Osteoblast (primary cell): Measurements from ENCODE around the gene LCTL. TPM values are rescaled to one million over a fixed set of nuclear protein-coding genes. Genes with fewer than 3 reads are reported as not detected.

Experiments used
- DNase-seq: peaks from one replicate; pipeline ENCODE4 v3.0.0; 2011; ENCODE audit warnings: low spot score, mixed read lengths; ENCODE audit not compliant: insufficient read length; ENCODE audit errors: missing footprints
- H2AFZ ChIP-seq: 2 replicates; pipeline ENCODE4 v1.6.0; 2011; ENCODE audit warnings: mild to moderate bottlenecking, low read length
- H3K27ac ChIP-seq: 2 replicates; pipeline ENCODE4 v1.5.1; 2011; ENCODE audit warnings: mild to moderate bottlenecking, low read depth, low read length, moderate library complexity
- H3K27me3 ChIP-seq: 2 replicates; pipeline ENCODE4 v1.6.0; 2012; ENCODE audit warnings: mild to moderate bottlenecking, control low read depth, inconsistent platforms, low read length, moderate library complexity; ENCODE audit not compliant: insufficient read depth
- H3K36me3 ChIP-seq: 2 replicates; pipeline ENCODE4 v1.5.1; 2011; ENCODE audit warnings: mild to moderate bottlenecking, low read length, control low read depth, moderate library complexity; ENCODE audit not compliant: insufficient read depth
- H3K4me1 ChIP-seq: 2 replicates; pipeline ENCODE4 v1.5.1; 2011; ENCODE audit warnings: mild to moderate bottlenecking, low read length, control low read depth, moderate library complexity; ENCODE audit not compliant: insufficient read depth
- H3K4me2 ChIP-seq: 2 replicates; pipeline ENCODE4 v1.6.0; 2011; ENCODE audit warnings: mild to moderate bottlenecking, low read length; ENCODE audit not compliant: insufficient read depth
- H3K4me3 ChIP-seq: fragments of 200-600 bp; sonication (generic); 3 replicates; pipeline ENCODE4 v1.5.1; 2012; ENCODE audit warnings: mild to moderate bottlenecking, low read length, inconsistent platforms; ENCODE audit not compliant: insufficient read depth
- H3K79me2 ChIP-seq: 2 replicates; pipeline ENCODE4 v1.6.0; 2012; ENCODE audit warnings: mild to moderate bottlenecking, low read length, control low read depth, inconsistent platforms; ENCODE audit not compliant: insufficient read depth
- H3K9me3 ChIP-seq: 2 replicates; pipeline ENCODE4 v1.5.1; 2011; ENCODE audit warnings: low read depth, low read length, control low read depth
- H4K20me1 ChIP-seq: 2 replicates; pipeline ENCODE4 v1.6.0; 2012; ENCODE audit warnings: mild to moderate bottlenecking, low read length, control low read depth; ENCODE audit not compliant: insufficient read depth
- total RNA-seq: library from RNA; depleted of rRNA; stranded (reverse); fragments of >200 nt; gene quantifications from 2 replicates; pipeline ENCODE4 v1.2.3, GENCODE V29; 2012
- TF ChIP-seq, protein P1 (sequence below): IDR thresholded peaks from 2 replicates; pipeline ENCODE4 v1.5.1; 2011; ENCODE audit warnings: mild to moderate bottlenecking, low read depth, low read length, moderate library complexity; ENCODE audit errors: extremely low read depth

LCTL gene
- total RNA-seq, 1 donor, result 1.4 TPM

GRCh38 chr15:66599536-66600239 is 33.9 kb upstream of the LCTL start:
- DNase-seq, result peak; percentile 55
- Histone ChIP-seq H3K36me3 (no peaks in the 10 kb centered on the region), H3K79me2 (no peaks in the 10 kb centered on the region), H3K4me1 (peaks cover 6% of the 10 kb centered on the region), H3K9me3 (no peaks in the 10 kb centered on the region), H2AFZ (no peak overlapping the region), H3K27ac (no peak overlapping the region), H4K20me1 (no peaks in the 10 kb centered on the region), H3K27me3 (no peaks in the 10 kb centered on the region), H3K4me2 (no peak overlapping the region), H3K4me3 (no peak overlapping the region)
- TF ChIP-seq, protein P1, sequence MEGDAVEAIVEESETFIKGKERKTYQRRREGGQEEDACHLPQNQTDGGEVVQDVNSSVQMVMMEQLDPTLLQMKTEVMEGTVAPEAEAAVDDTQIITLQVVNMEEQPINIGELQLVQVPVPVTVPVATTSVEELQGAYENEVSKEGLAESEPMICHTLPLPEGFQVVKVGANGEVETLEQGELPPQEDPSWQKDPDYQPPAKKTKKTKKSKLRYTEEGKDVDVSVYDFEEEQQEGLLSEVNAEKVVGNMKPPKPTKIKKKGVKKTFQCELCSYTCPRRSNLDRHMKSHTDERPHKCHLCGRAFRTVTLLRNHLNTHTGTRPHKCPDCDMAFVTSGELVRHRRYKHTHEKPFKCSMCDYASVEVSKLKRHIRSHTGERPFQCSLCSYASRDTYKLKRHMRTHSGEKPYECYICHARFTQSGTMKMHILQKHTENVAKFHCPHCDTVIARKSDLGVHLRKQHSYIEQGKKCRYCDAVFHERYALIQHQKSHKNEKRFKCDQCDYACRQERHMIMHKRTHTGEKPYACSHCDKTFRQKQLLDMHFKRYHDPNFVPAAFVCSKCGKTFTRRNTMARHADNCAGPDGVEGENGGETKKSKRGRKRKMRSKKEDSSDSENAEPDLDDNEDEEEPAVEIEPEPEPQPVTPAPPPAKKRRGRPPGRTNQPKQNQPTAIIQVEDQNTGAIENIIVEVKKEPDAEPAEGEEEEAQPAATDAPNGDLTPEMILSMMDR, result no peak

DNA sequence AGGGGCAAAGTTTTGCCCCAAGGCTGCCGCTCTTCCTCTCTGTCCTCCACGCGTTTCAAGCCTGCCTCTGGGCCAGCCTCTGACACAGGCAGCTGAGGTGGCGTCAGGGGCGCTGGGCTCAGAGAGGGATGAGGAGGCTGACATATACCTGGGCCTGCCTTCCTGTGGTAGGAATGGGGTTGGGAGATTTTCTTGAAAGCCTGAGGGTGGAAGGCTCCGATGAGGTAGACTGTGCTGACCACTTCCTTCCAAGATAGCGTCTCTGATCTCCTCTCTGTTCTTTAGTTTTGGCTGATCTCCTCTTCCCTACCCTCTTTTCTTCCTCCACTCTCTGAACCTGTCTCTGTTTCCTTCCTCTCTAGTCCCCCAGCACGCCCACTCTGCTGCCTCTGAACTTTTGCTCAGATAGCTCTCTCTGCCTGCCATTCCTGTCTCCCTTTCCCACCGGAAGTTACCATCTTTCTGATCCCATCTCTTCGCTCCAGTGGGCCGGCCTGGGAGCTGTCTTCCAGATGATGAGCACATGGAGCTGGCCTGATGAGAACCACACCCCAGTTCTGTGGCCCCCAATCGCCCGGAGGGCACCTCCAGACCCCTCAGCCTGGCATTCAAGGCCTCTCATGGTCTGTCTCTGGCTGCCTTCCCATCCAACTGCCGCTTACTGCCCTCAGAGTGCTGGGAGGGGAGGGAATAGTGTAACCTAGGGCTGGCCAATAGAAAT is 32.5 kb upstream of the LCTL start:
- H3K4me2 ChIP-seq, result no peak overlapping the region
- H3K9me3 ChIP-seq, result no peaks in the 10 kb centered on the region
- H3K27ac ChIP-seq, result no peak overlapping the region
- H3K79me2 ChIP-seq, result no peaks in the 10 kb centered on the region
- TF ChIP-seq, protein P1, result no peak
- H3K4me1 ChIP-seq, result peaks cover 6% of the 10 kb centered on the region
- H4K20me1 ChIP-seq, result no peaks in the 10 kb centered on the region
- H3K27me3 ChIP-seq, result no peaks in the 10 kb centered on the region
- H3K36me3 ChIP-seq, result no peaks in the 10 kb centered on the region
- H3K4me3 ChIP-seq, result no peak overlapping the region
- no peak overlapping the region for H2AFZ ChIP-seq
- peak; percentile 5 for DNase-seq

GRCh38 chr15:66595931-66596545 is 30.2 kb upstream of the LCTL start:
- Histone ChIP-seq H3K27me3 (peaks cover 2% of the 10 kb centered on the region), H3K36me3 (no peaks in the 10 kb centered on the region), H3K27ac (no peak overlapping the region), H3K4me3 (no peak overlapping the region), H2AFZ (no peak overlapping the region), H4K20me1 (no peaks in the 10 kb centered on the region), H3K79me2 (no peaks in the 10 kb centered on the region), H3K4me1 (peaks cover 6% of the 10 kb centered on the region), H3K4me2 (peak overlapping the region; percentile 28), H3K9me3 (no peaks in the 10 kb centered on the region)
- DNase-seq, result peak; percentile 67
- TF ChIP-seq, protein P1, result no peak

DNA sequence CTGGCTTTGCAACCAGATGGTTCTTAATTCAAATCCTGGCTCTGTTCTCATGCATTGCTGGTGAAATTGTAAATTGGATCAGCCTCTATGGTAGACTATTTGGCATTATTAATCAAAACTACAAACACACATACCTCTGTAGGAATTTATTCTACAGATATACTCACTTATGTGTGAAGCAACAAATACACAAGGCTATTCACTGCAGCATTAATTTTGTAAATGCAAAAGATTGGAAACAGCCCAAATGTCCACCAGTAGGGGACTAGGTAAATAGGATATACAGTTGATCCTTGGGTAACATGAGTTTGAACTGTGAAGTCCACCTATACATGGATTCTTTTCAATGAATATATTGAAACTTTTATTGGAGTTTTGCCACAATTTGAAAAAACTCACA is 29.5 kb upstream of the LCTL start:
- Histone ChIP-seq H3K79me2 (no peaks in the 10 kb centered on the region), H3K4me2 (no peak overlapping the region), H3K27me3 (peaks cover 3% of the 10 kb centered on the region), H3K4me3 (no peak overlapping the region), H3K36me3 (no peaks in the 10 kb centered on the region), H3K4me1 (peaks cover 6% of the 10 kb centered on the region), H4K20me1 (no peaks in the 10 kb centered on the region), H3K9me3 (no peaks in the 10 kb centered on the region), H3K27ac (no peak overlapping the region), H2AFZ (no peak overlapping the region)
- peak; percentile 53 for DNase-seq
- TF ChIP-seq, protein P1, result no peak
